GM12865 (cell line): Measurements from ENCODE around the gene DGAT2.

Experiments
- DNase-seq: peaks from one replicate; pipeline ENCODE4 v3.0.0; 2010; ENCODE audit warnings: low read depth
- H3K4me3 ChIP-seq: 2 replicates; pipeline ENCODE4 v1.5.1; 2011; ENCODE audit warnings: mild to moderate bottlenecking, low read depth, low read length, control low read depth
- TF ChIP-seq, protein P1 (sequence below): IDR thresholded peaks from 2 replicates; pipeline ENCODE4 v1.5.1; 2011; ENCODE audit warnings: low read length, control low read depth, low read depth, inconsistent platforms; ENCODE audit not compliant: insufficient read depth; ENCODE audit errors: missing control alignments

The DGAT2 gene

DNA sequence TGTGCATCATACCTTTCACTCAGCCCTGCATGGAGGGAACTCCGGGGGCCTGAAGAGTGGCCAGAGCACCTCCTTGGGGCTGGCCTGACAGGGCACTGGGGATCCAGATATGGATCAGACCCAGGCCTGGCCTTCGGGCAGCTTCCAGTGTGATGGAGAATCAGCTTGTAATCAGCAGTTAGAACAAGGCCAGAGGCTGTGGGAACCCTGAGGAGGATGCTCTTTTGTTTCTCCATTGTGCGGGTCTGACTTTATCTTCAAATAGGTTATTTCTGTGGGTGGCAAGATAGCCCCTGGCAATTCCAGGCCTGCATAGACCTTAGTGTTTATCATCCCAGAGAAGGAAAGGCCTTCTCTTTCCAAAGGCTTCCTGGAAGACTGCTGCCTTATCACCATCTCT is 12.3 kb downstream of the DGAT2 start:
- no peak overlapping the region for H3K4me3 ChIP-seq
- TF ChIP-seq, protein P1, sequence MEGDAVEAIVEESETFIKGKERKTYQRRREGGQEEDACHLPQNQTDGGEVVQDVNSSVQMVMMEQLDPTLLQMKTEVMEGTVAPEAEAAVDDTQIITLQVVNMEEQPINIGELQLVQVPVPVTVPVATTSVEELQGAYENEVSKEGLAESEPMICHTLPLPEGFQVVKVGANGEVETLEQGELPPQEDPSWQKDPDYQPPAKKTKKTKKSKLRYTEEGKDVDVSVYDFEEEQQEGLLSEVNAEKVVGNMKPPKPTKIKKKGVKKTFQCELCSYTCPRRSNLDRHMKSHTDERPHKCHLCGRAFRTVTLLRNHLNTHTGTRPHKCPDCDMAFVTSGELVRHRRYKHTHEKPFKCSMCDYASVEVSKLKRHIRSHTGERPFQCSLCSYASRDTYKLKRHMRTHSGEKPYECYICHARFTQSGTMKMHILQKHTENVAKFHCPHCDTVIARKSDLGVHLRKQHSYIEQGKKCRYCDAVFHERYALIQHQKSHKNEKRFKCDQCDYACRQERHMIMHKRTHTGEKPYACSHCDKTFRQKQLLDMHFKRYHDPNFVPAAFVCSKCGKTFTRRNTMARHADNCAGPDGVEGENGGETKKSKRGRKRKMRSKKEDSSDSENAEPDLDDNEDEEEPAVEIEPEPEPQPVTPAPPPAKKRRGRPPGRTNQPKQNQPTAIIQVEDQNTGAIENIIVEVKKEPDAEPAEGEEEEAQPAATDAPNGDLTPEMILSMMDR: no peak
- no peak for DNase-seq

DNA sequence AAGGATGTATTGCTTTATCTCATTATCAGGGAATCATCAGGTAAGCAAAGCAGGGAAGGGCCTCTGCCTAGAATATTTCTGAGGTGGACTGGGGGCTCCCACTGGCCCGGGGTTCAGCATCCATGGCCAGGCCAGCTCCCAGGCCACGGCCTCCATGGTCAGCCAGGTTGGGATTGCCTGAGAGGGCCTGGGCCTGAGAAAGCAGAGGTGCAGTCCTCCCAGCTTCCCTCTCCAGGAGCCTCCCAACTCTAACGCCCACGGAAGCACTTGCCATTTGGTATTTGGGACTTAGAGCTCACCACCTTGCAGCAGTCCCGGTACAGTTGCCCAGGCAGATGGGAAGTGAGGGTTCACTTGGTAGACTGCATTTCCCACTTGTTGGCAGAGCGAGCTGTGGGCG is 12.7 kb downstream of the DGAT2 start:
- DNase-seq: no peak
- TF ChIP-seq, protein P1: no peak
- H3K4me3 ChIP-seq: no peak overlapping the region

DNA sequence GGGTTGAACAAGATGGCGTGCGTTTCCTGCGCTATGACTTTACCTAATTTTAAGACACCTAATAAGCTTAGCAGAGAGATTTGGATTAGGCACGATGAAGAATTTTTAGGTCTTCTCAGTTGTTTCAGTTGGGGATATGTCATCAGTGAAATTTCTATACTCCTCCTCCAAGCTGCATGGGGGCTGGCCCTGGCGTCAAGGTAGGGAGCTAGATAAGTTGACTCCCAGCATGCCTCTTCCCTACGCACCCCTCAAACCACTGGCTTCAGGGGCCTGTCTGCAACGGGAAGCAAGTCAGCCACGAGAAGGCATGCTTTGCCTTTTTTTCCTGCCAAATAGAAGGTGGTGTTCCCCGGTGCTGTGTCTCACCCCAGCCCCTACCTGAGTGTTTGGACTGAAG is 13.3 kb downstream of the DGAT2 start:
- no peak for DNase-seq
- no peak overlapping the region for H3K4me3 ChIP-seq
- TF ChIP-seq, protein P1: no peak

DNA sequence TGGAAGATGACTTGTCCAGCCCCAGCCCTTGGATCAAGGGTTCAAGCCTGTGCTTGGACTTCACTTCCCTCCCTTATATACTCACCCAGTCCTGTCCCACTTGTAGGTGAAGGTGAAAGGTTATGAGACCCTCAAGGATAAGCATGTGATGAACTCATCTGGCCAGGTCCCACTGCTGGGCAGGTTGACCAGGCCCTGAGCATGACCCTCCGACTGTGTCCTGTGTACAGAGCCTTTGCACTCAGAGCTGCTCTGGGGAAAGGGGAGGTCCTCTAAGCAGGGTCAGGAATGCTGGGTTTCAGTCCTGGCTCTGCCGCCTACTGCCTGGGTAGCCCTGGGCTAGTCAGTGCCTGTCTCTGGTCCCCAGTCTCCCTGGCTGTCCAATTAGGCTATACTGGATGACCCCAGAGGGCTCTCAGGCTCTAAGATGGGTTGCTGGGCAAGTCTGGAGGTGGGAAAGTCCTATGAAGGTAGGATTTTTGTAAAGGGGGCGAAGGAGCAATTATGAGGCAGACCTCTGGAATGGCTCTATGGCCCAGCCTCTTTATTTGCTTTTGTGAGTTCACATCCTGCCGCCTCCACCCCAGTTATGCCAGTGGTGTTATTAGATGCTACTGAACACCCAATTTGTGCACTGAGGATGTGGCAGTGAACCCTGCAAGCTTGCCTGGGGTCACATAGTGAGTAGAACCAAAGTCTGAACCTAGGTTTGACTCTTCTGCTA is 14.1 kb downstream of the DGAT2 start:
- DNase-seq: no peak
- H3K4me3 ChIP-seq: no peak overlapping the region
- TF ChIP-seq, protein P1: no peak

DNA sequence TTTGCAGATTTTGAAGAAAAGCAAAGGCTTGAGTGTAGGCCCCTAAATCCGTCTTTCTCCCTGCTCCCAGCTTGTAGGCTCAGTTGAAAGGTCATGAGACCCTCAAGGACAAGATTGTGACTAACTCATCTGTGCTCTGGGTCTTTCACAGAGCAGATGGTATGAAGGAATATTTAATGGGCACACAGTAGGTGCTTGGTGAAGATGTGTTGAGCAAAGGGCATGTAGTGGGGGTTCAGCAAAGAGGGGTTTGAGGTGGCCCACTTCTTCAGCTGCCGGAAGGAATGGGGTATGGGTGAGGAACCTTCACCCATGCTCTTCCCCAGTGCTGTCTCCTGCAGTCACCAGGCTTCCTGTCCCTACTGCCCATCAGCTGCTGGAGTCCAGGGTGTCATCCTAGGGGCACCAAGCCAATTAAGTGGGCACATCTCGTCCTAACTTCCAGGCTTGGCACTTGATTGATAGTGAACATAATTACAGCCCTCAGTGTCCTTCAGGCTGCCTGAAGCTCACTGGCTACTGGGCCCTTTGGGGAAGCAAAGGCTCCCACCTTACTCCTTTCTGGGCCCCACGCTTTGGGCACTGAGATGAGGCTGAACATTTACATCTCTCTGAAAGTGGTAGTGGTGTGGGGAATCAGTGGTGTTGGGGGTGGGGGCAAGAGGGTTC is 15.0 kb downstream of the DGAT2 start:
- DNase-seq: no peak
- TF ChIP-seq, protein P1: no peak
- H3K4me3 ChIP-seq: no peak overlapping the region

DNA sequence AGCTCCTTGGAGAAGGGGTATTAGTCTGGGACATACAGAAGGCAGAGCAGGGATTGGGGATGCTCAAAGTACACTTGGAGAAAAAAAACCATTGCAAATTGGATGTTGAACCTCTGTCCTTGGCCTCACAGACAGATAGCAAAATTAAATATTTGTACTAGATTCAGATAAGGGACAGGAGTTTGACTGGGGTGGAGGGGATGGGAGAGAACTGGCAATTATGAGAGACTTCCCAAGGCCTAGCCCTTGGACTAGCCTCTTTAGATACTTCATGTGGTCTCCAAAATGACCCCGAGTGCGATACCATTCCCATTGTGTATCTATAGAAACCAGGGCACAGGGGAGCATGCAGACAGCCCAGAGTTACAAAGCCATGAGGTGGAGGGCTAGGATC is 15.5 kb downstream of the DGAT2 start:
- no peak overlapping the region for H3K4me3 ChIP-seq
- TF ChIP-seq, protein P1: no peak
- DNase-seq: no peak
